ENCODE data around the gene TRIM34. TPM values are rescaled to one million over a fixed set of nuclear protein-coding genes. Genes with fewer than 3 reads are reported as not detected.

TRIM34 gene
- total and polyA plus RNA-seq, 10 of the 15 experiments (the other 5 are each of a cell fraction or from before 2014, with no cell fraction given) = 16.7 to 51.4 (median 21.5) TPM

- POLR2A ChIA-PET = interaction anchor here (0.6 to 4.1 kb wide), 4 partner anchors 53 to 103 kb away, joined by 3 to 28 read pairs (median 14); partner anchors contain the start of genes TRIM22 and TRIM5
- ATAC-seq (peak; percentile 32), DNase-seq (ENCODE audit: low read depth, low spot score) (no peak), FAIRE-seq (no peak)
- peaks cover 1% of the 10 kb centered on the region; the same call in 1 of the 2 replicates for H3K79me2 ChIP-seq (ENCODE audit: control insufficient read depth, insufficient read depth, low read length)
- H4K20me1 ChIP-seq (ENCODE audit: control insufficient read depth, insufficient read depth) = no peaks in the 10 kb centered on the region
- RAD21 ChIA-PET (ENCODE audit: unreplicated experiment) = interaction anchor here (1.0 to 5.0 kb wide), 4 partner anchors 24 to 59 kb away, joined by 3 to 27 read pairs (median 8); partner anchors contain the start of genes TRIM22 and TRIM5
- no TSS peak for BruUV-seq (replicated peaks)
- CTCF ChIA-PET = interaction anchor here (2.7 kb wide), 1 partner anchor 53 kb away, joined by 13 read pairs; the partner anchor contains the start of gene TRIM5
- intact Hi-C loops (cut with micrococcal nuclease; ENCODE audit: unreplicated experiment) = no loop called here
- TF ChIP-seq IRF4 (IDR thresholded peaks at IDR 0.05; ENCODE audit: low read depth, low read length) = no peak
- 0 out of 2 replicates have a peak, but pooled peaks have one; percentile 1 for TF ChIP-seq MEF2A (IDR thresholded peaks at IDR 0.05; ENCODE audit: insufficient read depth, low read depth, low read length)
- peaks cover 1 to 6% of the 10 kb centered on the region in 2 experiments; a peak in 3 of 4 replicates for H3K36me3 ChIP-seq (ENCODE audit: control insufficient read depth in 2 of 2, insufficient read depth in 2 of 2, low read length in 1 of 2)
- no peaks in the 10 kb centered on the region for H3K27me3 ChIP-seq (replicated peaks in 1 of 2; ENCODE audit: control insufficient read depth in 2 of 2, insufficient read depth in 2 of 2, low read length in 1 of 2)
- 0% methylated on average over 2 of the region's 2 CpGs for WGBS (ENCODE audit: insufficient coverage, insufficient replicate concordance, low lambda C conversion rate, missing lambda C conversion rate)
- H2AFZ ChIP-seq (ENCODE audit: control insufficient read depth, low read depth, low read length) = peak overlapping the region; percentile 13
- in situ Hi-C loops (cut with MboI) = no loop called here
- SMC1A ChIA-PET (ENCODE audit: uncharacterized antibody, unreplicated experiment) = interaction anchor here (1.4 to 8.0 kb wide), 4 partner anchors 9 to 59 kb away, joined by 3 to 45 read pairs (median 8); partner anchors contain the start of genes TRIM22 and TRIM5
- H3K9me3 ChIP-seq (replicated peaks; ENCODE audit: control insufficient read depth, insufficient read depth, low read length) = no peaks in the 10 kb centered on the region; the same call in 2 of the 3 replicates
- no peak overlapping the region; the same call in 1 of the 2 replicates for H3K4me3 ChIP-seq
- H3K9ac ChIP-seq (ENCODE audit: control insufficient read depth, insufficient read depth, low read length) = peak overlapping the region; percentile 52
- H3K4me1 ChIP-seq (ENCODE audit: control insufficient read depth, insufficient read depth, low read length) = peaks cover 15% of the 10 kb centered on the region
- H3K4me2 ChIP-seq (ENCODE audit: control insufficient read depth, insufficient read depth) = peak overlapping the region; percentile 75
- peak overlapping the region; percentile 95 for H3K27ac ChIP-seq (ENCODE audit: control insufficient read depth, insufficient read depth)
These were observed 6.6 kb downstream of the TRIM34 start for GRCh38 chr11:5631417-5631816.

DNA sequence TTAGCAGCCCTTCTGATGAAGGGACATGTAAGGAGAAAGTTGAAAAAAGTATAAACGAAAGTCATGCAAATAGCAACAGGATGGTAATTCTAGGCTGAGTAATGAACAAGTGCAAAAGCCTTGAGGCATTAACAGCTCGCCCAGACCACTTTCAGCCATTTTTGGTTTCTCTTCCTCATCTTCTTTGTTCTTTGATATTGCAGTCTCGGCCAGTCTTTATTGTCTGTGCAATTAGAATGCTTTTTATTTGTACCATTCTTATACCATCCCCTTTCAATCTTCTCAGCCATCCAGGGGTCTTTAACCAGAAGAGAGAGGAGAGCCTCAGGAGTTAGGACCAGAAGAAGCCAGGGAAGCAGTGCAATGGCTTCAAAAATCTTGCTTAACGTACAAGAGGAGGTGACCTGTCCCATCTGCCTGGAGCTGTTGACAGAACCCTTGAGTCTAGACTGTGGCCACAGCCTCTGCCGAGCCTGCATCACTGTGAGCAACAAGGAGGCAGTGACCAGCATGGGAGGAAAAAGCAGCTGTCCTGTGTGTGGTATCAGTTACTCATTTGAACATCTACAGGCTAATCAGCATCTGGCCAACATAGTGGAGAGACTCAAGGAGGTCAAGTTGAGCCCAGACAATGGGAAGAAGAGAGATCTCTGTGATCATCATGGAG lies 7.3 kb downstream of the TRIM34 start:
- RAD21 ChIA-PET (ENCODE audit: unreplicated experiment) = interaction anchor here (0.6 to 5.0 kb wide), 6 partner anchors 25 to 175 kb away, joined by 3 to 27 read pairs (median 4); partner anchors contain the start of genes TRIM22 and TRIM5
- WGBS (ENCODE audit: insufficient coverage, insufficient replicate concordance, low lambda C conversion rate, missing lambda C conversion rate) = 3% methylated on average over 5 of the region's 5 CpGs
- TF ChIP-seq MEF2B (IDR thresholded peaks at IDR 0.05; ENCODE audit: partially characterized antibody, poor library complexity, severe bottlenecking) (peak; percentile 60), IKZF2 (IDR thresholded peaks at IDR 0.05) (peak; percentile 8 to 13; a peak in 2 of 4 replicates), IRF4 (IDR thresholded peaks at IDR 0.05; ENCODE audit: low read depth, low read length) (peak; percentile 42; the same call in 1 of the 2 replicates), BCL11A (IDR thresholded peaks at IDR 0.05; ENCODE audit: low read depth, low read length) (peak; percentile 63; the same call in 1 of the 2 replicates), ZBTB4 (CRISPR knock-in tag; IDR thresholded peaks at IDR 0.05) (no peak), RUNX3 (IDR thresholded peaks at IDR 0.05; ENCODE audit: low read length) (peak; percentile 53), ZNF24 (IDR thresholded peaks at IDR 0.05) (peak; percentile 69), RELA (IDR thresholded peaks at IDR 0.05; ENCODE audit: borderline replicate concordance, partially characterized antibody) (no peak)
- TF ChIP-seq, protein P1, sequence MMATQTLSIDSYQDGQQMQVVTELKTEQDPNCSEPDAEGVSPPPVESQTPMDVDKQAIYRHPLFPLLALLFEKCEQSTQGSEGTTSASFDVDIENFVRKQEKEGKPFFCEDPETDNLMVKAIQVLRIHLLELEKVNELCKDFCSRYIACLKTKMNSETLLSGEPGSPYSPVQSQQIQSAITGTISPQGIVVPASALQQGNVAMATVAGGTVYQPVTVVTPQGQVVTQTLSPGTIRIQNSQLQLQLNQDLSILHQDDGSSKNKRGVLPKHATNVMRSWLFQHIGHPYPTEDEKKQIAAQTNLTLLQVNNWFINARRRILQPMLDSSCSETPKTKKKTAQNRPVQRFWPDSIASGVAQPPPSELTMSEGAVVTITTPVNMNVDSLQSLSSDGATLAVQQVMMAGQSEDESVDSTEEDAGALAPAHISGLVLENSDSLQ (IDR thresholded peaks at IDR 0.05) = peak; percentile 13; the same call in 1 of the 2 replicates

More for the DNA sequence above, 7.3 kb downstream of the TRIM34 start:
- Histone ChIP-seq H3K36me3 (ENCODE audit: control insufficient read depth in 2 of 2, insufficient read depth in 2 of 2, low read length in 1 of 2) (peaks cover 1 to 6% of the 10 kb centered on the region in 2 experiments; a peak in 3 of 4 replicates), H3K4me1 (ENCODE audit: control insufficient read depth, insufficient read depth, low read length) (peaks cover 15% of the 10 kb centered on the region), H3K79me2 (ENCODE audit: control insufficient read depth, insufficient read depth, low read length) (peaks cover 1% of the 10 kb centered on the region; the same call in 1 of the 2 replicates), H3K4me2 (ENCODE audit: control insufficient read depth, insufficient read depth) (peak overlapping the region; percentile 75), H3K27ac (ENCODE audit: control insufficient read depth, insufficient read depth) (peak overlapping the region; percentile 95), H3K9ac (ENCODE audit: control insufficient read depth, insufficient read depth, low read length) (peak overlapping the region; percentile 52), H4K20me1 (ENCODE audit: control insufficient read depth, insufficient read depth) (no peaks in the 10 kb centered on the region), H3K27me3 (replicated peaks in 1 of 2; ENCODE audit: control insufficient read depth in 2 of 2, insufficient read depth in 2 of 2, low read length in 1 of 2) (no peaks in the 10 kb centered on the region), H3K4me3 (peak overlapping the region; percentile 63), H3K9me3 (replicated peaks; ENCODE audit: control insufficient read depth, insufficient read depth, low read length) (no peaks in the 10 kb centered on the region; the same call in 2 of the 3 replicates), H2AFZ (ENCODE audit: control insufficient read depth, low read depth, low read length) (peak overlapping the region; percentile 86)
- intact Hi-C loops (cut with micrococcal nuclease; ENCODE audit: unreplicated experiment) (no loop called here), in situ Hi-C loops (cut with MboI) (no loop called here)
- peak; percentile 85 for DNase-seq (ENCODE audit: low read depth, low spot score)
- FAIRE-seq = peak; percentile 95
- ChIA-PET POLR2A (interaction anchor here (0.6 to 4.1 kb wide), 6 partner anchors 11 to 102 kb away, joined by 3 to 28 read pairs (median 6); partner anchors contain the start of genes TRIM22 and TRIM5), CTCF (interaction anchor here (1.3 to 2.7 kb wide), 3 partner anchors 9 to 52 kb away, joined by 3 to 13 read pairs (median 4); partner anchors contain the start of gene TRIM5), SMC1A (ENCODE audit: uncharacterized antibody, unreplicated experiment) (interaction anchor here (0.9 to 8.0 kb wide), 7 partner anchors 9 to 69 kb away, joined by 3 to 45 read pairs (median 5); partner anchors contain the start of genes TRIM22 and TRIM5)
- BruUV-seq (replicated peaks) = TSS peak; percentile 60
- ATAC-seq = peak; percentile 95
